K562 (cell line): ENCODE results near the gene UBXN10. TPM values are rescaled to one million over a fixed set of nuclear protein-coding genes. Genes with fewer than 3 reads are reported as not detected.

ENCODE experiments used
- CTBP1 ChIP-seq: fragments of 450-650 bp; IDR thresholded peaks from 2 replicates; pipeline ENCODE4 v1.6.1; 2016; ENCODE audit warnings: borderline replicate concordance
- ETV6 ChIP-seq, 3 experiments: fragments of 150-350 bp in 1 of 3; sonication (generic) in 1 of 3; formaldehyde crosslinking in 1 of 3; IDR thresholded peaks; 2 replicates each; pipeline versions ENCODE4 v1.6.1 to v1.8.0; 2014 to 2022; ENCODE audit warnings: borderline replicate concordance in 2 of 3, low read depth in 2 of 3, antibody characterized with exemption in 1 of 3, low read length in 1 of 3, mild to moderate bottlenecking in 1 of 3, missing genetic modification reagents in 1 of 3
- RBM39 ChIP-seq: fragments of 200-400 bp; formaldehyde crosslinking; optimal IDR thresholded peaks from 2 replicates; pipeline ENCODE3; 2018; ENCODE audit warnings: low read depth, low read length
- SMARCA4 ChIP-seq: fragments of 450-650 bp; IDR thresholded peaks from 2 replicates; pipeline ENCODE4 v1.6.1; 2016
- ZNF24 ChIP-seq: fragments of 450-650 bp; IDR thresholded peaks from 2 replicates; pipeline ENCODE4 v1.6.1; 2016
- ZNF41 ChIP-seq: fragments of 250-450 bp; sonication (Bioruptor Pico); conservative IDR thresholded peaks from 2 replicates; pipeline ENCODE4 v1.4.0; 2020; ENCODE audit warnings: mild to moderate bottlenecking
- ZNF592 ChIP-seq: fragments of 450-650 bp; IDR thresholded peaks from 2 replicates; pipeline ENCODE4 v1.6.1; 2017; ENCODE audit warnings: antibody characterized with exemption, mild to moderate bottlenecking
- ZNF699 ChIP-seq: fragments of 250-450 bp; sonication (Bioruptor Pico); IDR thresholded peaks from 2 replicates; pipeline ENCODE4 v1.8.0; 2021; ENCODE audit warnings: mild to moderate bottlenecking, moderate library complexity; ENCODE audit not compliant: insufficient replicate concordance
- polyA plus RNA-seq, 8 experiments: library from polyadenylated mRNA; depleted of rRNA in 4 of 8; stranded (reverse) in 5 of 8; unstranded in 3 of 8; fragments of >200 nt; fragmentation: Nextera tagmentation in 2 of 8; fragmentation: Illumina TruSeq in 1 of 8; extraction: Ambion mirVana in 2 of 8; extraction: Trizol in 1 of 8; gene quantifications; 2 replicates each; pipeline versions ENCODE4 v1.2.1 to v1.2.3, GENCODE V29; 2011 to 2014; ENCODE audit warnings: inconsistent platforms in 1 of 8, missing spikeins in 1 of 8
- total RNA-seq, 7 experiments: library from RNA; depleted of rRNA in 6 of 7; stranded (reverse); fragments of >200 nt in 6 of 7; fragmentation: Illumina TruSeq in 2 of 7; extraction: Trizol in 2 of 7; gene quantifications; 2 replicates each; pipeline versions ENCODE4 v1.2.1 to v1.2.3, GENCODE V29; 2011 to 2021; ENCODE audit warnings: low replicate concordance in 1 of 7
- TF ChIP-seq, protein P1 (sequence below): fragments of 450-650 bp; IDR thresholded peaks from 2 replicates; pipeline ENCODE4 v1.6.1; 2016; ENCODE audit warnings: mild to moderate bottlenecking, moderate library complexity

UBXN10 gene
- total and polyA plus RNA-seq, 9 of the 15 experiments (the other 6 are each of a cell fraction or from before 2014, with no cell fraction given) = 10.7 to 17.7 (median 13.6) TPM

GRCh38 chr1:20194757-20195461 lies 9.0 kb downstream of the UBXN10 start (continued):
- TF ChIP-seq ZNF24 = 0 out of 2 replicates have a peak, but pooled peaks have one; percentile 56
- peak; percentile 89 for TF ChIP-seq ZNF592
- peak; percentile 39; the same call in 1 of the 2 replicates for TF ChIP-seq CTBP1
- no peak for TF ChIP-seq ETV6 (IDR thresholded peaks at IDR 0.05; ENCODE audit: borderline replicate concordance in 1 of 2, low read depth in 2 of 2, low read length in 1 of 2)
- no peak for TF ChIP-seq ETV6 (CRISPR knock-in tag; IDR thresholded peaks at IDR 0.05; ENCODE audit: borderline replicate concordance)
- TF ChIP-seq RBM39 = no peak
- no peak for TF ChIP-seq ZNF41
- no peak for TF ChIP-seq SMARCA4
- TF ChIP-seq, protein P1, sequence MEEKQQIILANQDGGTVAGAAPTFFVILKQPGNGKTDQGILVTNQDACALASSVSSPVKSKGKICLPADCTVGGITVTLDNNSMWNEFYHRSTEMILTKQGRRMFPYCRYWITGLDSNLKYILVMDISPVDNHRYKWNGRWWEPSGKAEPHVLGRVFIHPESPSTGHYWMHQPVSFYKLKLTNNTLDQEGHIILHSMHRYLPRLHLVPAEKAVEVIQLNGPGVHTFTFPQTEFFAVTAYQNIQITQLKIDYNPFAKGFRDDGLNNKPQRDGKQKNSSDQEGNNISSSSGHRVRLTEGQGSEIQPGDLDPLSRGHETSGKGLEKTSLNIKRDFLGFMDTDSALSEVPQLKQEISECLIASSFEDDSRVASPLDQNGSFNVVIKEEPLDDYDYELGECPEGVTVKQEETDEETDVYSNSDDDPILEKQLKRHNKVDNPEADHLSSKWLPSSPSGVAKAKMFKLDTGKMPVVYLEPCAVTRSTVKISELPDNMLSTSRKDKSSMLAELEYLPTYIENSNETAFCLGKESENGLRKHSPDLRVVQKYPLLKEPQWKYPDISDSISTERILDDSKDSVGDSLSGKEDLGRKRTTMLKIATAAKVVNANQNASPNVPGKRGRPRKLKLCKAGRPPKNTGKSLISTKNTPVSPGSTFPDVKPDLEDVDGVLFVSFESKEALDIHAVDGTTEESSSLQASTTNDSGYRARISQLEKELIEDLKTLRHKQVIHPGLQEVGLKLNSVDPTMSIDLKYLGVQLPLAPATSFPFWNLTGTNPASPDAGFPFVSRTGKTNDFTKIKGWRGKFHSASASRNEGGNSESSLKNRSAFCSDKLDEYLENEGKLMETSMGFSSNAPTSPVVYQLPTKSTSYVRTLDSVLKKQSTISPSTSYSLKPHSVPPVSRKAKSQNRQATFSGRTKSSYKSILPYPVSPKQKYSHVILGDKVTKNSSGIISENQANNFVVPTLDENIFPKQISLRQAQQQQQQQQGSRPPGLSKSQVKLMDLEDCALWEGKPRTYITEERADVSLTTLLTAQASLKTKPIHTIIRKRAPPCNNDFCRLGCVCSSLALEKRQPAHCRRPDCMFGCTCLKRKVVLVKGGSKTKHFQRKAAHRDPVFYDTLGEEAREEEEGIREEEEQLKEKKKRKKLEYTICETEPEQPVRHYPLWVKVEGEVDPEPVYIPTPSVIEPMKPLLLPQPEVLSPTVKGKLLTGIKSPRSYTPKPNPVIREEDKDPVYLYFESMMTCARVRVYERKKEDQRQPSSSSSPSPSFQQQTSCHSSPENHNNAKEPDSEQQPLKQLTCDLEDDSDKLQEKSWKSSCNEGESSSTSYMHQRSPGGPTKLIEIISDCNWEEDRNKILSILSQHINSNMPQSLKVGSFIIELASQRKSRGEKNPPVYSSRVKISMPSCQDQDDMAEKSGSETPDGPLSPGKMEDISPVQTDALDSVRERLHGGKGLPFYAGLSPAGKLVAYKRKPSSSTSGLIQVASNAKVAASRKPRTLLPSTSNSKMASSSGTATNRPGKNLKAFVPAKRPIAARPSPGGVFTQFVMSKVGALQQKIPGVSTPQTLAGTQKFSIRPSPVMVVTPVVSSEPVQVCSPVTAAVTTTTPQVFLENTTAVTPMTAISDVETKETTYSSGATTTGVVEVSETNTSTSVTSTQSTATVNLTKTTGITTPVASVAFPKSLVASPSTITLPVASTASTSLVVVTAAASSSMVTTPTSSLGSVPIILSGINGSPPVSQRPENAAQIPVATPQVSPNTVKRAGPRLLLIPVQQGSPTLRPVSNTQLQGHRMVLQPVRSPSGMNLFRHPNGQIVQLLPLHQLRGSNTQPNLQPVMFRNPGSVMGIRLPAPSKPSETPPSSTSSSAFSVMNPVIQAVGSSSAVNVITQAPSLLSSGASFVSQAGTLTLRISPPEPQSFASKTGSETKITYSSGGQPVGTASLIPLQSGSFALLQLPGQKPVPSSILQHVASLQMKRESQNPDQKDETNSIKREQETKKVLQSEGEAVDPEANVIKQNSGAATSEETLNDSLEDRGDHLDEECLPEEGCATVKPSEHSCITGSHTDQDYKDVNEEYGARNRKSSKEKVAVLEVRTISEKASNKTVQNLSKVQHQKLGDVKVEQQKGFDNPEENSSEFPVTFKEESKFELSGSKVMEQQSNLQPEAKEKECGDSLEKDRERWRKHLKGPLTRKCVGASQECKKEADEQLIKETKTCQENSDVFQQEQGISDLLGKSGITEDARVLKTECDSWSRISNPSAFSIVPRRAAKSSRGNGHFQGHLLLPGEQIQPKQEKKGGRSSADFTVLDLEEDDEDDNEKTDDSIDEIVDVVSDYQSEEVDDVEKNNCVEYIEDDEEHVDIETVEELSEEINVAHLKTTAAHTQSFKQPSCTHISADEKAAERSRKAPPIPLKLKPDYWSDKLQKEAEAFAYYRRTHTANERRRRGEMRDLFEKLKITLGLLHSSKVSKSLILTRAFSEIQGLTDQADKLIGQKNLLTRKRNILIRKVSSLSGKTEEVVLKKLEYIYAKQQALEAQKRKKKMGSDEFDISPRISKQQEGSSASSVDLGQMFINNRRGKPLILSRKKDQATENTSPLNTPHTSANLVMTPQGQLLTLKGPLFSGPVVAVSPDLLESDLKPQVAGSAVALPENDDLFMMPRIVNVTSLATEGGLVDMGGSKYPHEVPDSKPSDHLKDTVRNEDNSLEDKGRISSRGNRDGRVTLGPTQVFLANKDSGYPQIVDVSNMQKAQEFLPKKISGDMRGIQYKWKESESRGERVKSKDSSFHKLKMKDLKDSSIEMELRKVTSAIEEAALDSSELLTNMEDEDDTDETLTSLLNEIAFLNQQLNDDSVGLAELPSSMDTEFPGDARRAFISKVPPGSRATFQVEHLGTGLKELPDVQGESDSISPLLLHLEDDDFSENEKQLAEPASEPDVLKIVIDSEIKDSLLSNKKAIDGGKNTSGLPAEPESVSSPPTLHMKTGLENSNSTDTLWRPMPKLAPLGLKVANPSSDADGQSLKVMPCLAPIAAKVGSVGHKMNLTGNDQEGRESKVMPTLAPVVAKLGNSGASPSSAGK = no peak
- TF ChIP-seq ZNF699 (CRISPR knock-in tag) = no peak
